Naive thymus-derived CD8-positive, alpha-beta T cell (primary cell): ENCODE results near the gene GPRIN1. TPM values are rescaled to one million over a fixed set of nuclear protein-coding genes. Genes with fewer than 3 reads are reported as not detected.
A peak's percentile ranks its signal among the peaks of the same experiment; 100 is the strongest.
"Not testable (repeated sequence)": the region's sequence is repeated elsewhere in the genome, so short reads cannot be mapped to it uniquely, and the experiment has no call there.

ENCODE experiments used
- ATAC-seq, 2 donors: fragments of 150-1000 bp; cut with Tn5 transposase in 1 of 2; sonication (Bioruptor Pico), chemical (Tn5 transposase) in 1 of 2; 1 replicate in 1 of 2; 2 replicates in 1 of 2; pipeline ENCODE4 v1.10.0; 2021; ENCODE audit warnings: mild to moderate bottlenecking in 2 of 2, moderate library complexity in 2 of 2
- POLR2A ChIA-PET: fragments of 350-600 bp; sonication (Branson Sonifier 250); formaldehyde crosslinking; loops from one replicate; lab custom pipeline; 2021; ENCODE audit warnings: antibody characterized with exemption; lab: Charles Lee
- DNase-seq, 10 donors: peaks; one replicate each; pipeline versions ENCODE4 v3.0.0 to v3.0.0-alpha.2; 2020 to 2022
- H3K27ac Mint-ChIP-seq, 10 donors: one replicate each; pipeline ENCODE4 v1.8.0; 2020 to 2022; ENCODE audit warnings: mild to moderate bottlenecking in 10 of 10, mixed read lengths in 10 of 10, moderate library complexity in 4 of 10, inconsistent platforms in 1 of 10
- H3K27me3 Mint-ChIP-seq, 5 donors: one replicate each; pipeline ENCODE4 v1.8.0; 2021 to 2022; ENCODE audit warnings: mixed read lengths in 5 of 5
- H3K36me3 Mint-ChIP-seq, 3 donors: one replicate each; pipeline ENCODE4 v1.8.0; 2020 to 2022; ENCODE audit warnings: mixed read lengths in 3 of 3, mild to moderate bottlenecking in 2 of 3, inconsistent platforms in 1 of 3
- H3K4me1 Mint-ChIP-seq, 4 donors: one replicate each; pipeline ENCODE4 v1.8.0; 2021 to 2022; ENCODE audit warnings: mixed read lengths in 4 of 4
- H3K4me3 Mint-ChIP-seq, 10 donors: one replicate each; pipeline ENCODE4 v1.8.0; 2020 to 2022; ENCODE audit warnings: mild to moderate bottlenecking in 10 of 10, mixed read lengths in 10 of 10, moderate library complexity in 6 of 10, inconsistent platforms in 1 of 10
- H3K9me3 Mint-ChIP-seq, 9 donors: one replicate each; pipeline ENCODE4 v1.8.0; 2020 to 2022; ENCODE audit warnings: mixed read lengths in 9 of 9, mild to moderate bottlenecking in 3 of 9, inconsistent platforms in 1 of 9, moderate library complexity in 1 of 9
- polyA plus RNA-seq, 3 donors: library from polyadenylated mRNA; unstranded; fragments of 300-500 nt; fragmentation: Illumina TruSeq; gene quantifications; one replicate each; pipeline ENCODE4 v1.2.3, GENCODE V29; 2021
- total RNA-seq, 8 experiments: library from RNA in 2 of 8; stranded (reverse) in 2 of 8; gene quantifications; one replicate each; pipeline ENCODE4 v1.2.3 and lab custom pipeline; 2021 to 2026

The GPRIN1 gene
- total and polyA plus RNA-seq, 5 experiments from 2014 or later: 0.06 to 0.27 (median 0.11) TPM; not detected in 2

DNA sequence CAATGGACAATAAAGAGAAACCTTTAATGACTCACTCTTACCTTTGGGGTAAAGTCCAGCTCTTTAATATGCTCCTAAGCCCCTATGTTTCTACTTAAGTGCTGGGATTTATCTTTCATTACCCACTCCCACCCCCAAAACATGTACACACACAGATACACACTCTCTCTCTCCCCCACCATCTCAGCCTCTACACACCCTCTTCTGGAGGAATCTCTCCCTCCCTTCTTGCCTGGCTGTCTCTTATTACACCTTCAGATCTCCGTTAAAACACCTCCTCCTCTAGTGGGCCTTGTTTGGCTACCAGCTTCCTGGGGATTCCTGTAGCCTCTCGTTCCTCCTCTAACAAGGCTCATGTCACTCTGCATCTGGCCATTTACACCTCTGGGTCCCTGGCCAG is 6.9 kb downstream of the GPRIN1 start:
- Mint-ChIP-seq H3K27ac (no peak overlapping the region), H3K4me1 (peaks cover 0 to 4% (median 0%) of the 10 kb centered on the region in 4 donors), H3K9me3 (no peaks in the 10 kb centered on the region), H3K36me3 (no peaks in the 10 kb centered on the region), H3K4me3 (no peak overlapping the region), H3K27me3 (peaks cover 0 to 5% (median 0%) of the 10 kb centered on the region in 5 donors)
- no peak for ATAC-seq
- no peak for DNase-seq
- POLR2A ChIA-PET: no interaction called here

- Mint-ChIP-seq H3K36me3 (no peaks in the 10 kb centered on the region), H3K27me3 (peaks cover 0 to 5% (median 0%) of the 10 kb centered on the region in 5 donors), H3K27ac (no peak overlapping the region), H3K4me1 (peaks cover 0 to 4% (median 0%) of the 10 kb centered on the region in 4 donors), H3K9me3 (no peaks in the 10 kb centered on the region), H3K4me3 (no peak overlapping the region)
- ATAC-seq (no peak), DNase-seq (no peak)
- POLR2A ChIA-PET: no interaction called here
Measured at GRCh38 chr5:176601901-176602482, 8.0 kb downstream of the GPRIN1 start.

- DNase-seq, H3K27me3 Mint-ChIP-seq, H3K36me3 Mint-ChIP-seq, H3K4me3 Mint-ChIP-seq, H3K27ac Mint-ChIP-seq, H3K9me3 Mint-ChIP-seq, H3K4me1 Mint-ChIP-seq, ATAC-seq, POLR2A ChIA-PET: not testable (repeated sequence)
Measured at GRCh38 chr5:176599749-176600430, 10.1 kb downstream of the GPRIN1 start.

DNA sequence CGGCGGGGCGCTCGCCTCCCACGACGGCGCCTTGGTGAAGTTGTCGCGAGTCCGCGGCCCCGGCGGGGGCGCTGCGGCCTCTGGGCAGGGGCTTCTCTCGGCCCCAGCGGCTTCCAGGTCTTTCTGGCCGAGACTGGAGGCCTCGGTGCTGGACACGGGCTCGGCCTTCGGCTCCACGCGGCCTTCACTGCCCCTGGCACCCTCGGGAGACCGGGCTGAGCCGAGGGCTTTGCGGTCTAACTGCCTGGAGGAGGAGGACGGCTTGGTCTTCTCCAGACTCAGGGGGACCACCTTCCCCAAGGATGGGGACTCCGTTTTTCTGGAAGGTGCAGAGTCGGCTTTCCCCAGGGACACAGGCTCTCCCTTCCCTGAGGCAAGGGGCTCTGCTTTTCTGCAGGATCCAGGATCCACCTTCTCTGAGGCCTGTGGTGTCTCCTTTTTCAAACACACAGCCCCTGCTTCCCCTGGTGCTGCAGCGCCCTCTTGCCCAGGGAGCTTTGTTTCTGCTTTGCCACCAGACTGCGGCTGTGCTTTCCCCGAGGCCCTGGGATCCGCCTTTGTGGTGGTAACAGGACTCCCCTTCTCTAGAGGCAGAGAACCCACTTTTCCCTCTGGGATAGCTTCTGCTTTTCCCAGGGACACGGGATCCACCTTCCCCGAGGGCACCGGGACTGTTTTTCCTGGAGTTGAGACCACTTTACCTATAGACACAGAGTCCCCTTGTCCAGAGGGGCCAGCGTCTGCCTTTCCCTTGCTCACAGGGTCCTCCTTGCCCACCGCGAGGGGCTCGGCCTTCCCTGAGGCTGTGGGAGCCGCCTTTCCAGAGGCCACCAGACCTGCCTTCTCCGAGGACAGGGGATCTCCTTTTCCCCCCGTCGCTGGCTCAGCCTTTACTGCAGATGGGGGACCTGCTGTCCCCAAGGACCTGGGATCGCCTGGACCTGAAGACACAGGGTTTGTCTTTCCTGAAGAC is 12.3 kb downstream of the GPRIN1 start:
- Mint-ChIP-seq H3K9me3 (no peaks in the 10 kb centered on the region), H3K36me3 (no peaks in the 10 kb centered on the region), H3K27ac (no peak overlapping the region), H3K4me1 (peaks cover 8 to 9% (median 8%) of the 10 kb centered on the region in 4 donors), H3K27me3 (peaks cover 0 to 4% (median 0%) of the 10 kb centered on the region in 5 donors), H3K4me3 (peak overlapping the region in 9 of 10 donors; percentile 14 to 77 (median 48))
- DNase-seq (peak in 1 of 10 donors; percentile 22), ATAC-seq (no peak)
- POLR2A ChIA-PET: interaction anchor here (1.2 to 1.9 kb wide), 5 partner anchors 55 to 182 kb away, joined by 3 to 6 read pairs (median 5); partner anchors contain the start of genes CLTB, FAF2 and RNF44

DNA sequence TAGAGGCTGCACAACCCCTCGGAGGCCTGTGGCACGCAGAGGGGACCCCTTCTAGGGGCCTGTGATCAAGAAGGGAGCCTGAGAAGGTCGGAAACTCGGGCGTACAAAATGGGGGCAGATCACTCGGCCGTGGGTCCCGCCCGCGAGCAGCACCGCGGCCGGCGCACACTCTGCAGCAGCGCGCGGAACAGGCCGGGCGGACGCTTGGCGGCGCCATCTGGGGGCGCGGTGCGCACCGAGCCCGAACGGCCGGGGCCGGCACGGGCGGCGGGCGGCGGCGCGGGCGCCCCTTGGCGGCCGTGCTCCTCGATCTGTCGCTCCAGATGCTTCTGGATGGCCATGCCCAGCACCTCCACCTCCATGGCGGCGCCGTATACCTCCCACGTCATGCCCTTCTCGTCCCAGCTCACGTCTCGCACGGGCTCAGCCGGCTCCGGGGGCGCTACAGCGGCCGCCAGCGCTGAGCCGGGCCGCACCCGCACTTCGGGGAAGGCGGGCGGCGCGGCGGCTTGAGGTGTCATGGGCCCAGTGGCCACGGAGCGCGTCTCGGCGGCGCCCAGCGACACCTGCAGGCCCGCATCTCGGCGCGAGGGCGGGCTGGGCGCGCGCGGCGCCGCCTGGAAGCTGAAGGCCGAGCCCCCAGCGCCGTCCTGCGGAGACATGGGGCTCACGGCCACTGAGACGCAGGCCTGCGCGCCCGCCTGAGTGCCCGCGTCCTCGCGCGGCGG is 13.1 kb downstream of the GPRIN1 start:
- no peaks in the 10 kb centered on the region for H3K9me3 Mint-ChIP-seq
- POLR2A ChIA-PET: interaction anchor here (0.8 to 1.9 kb wide), 6 partner anchors 54 to 181 kb away, joined by 3 to 6 read pairs (median 5); partner anchors contain the start of genes CLTB, FAF2 and RNF44
- peak; percentile 56 to 80 (median 68) for DNase-seq
- peaks cover 5 to 9% (median 8%) of the 10 kb centered on the region in 4 donors for H3K4me1 Mint-ChIP-seq
- H3K27me3 Mint-ChIP-seq: peaks cover 0 to 4% (median 0%) of the 10 kb centered on the region in 5 donors
- H3K4me3 Mint-ChIP-seq: peak overlapping the region; percentile 64 to 85 (median 80)
- no peaks in the 10 kb centered on the region for H3K36me3 Mint-ChIP-seq
- peak; percentile 85 to 91 for ATAC-seq
- peak overlapping the region in 2 of 10 donors; percentile 67 to 78 for H3K27ac Mint-ChIP-seq

DNA sequence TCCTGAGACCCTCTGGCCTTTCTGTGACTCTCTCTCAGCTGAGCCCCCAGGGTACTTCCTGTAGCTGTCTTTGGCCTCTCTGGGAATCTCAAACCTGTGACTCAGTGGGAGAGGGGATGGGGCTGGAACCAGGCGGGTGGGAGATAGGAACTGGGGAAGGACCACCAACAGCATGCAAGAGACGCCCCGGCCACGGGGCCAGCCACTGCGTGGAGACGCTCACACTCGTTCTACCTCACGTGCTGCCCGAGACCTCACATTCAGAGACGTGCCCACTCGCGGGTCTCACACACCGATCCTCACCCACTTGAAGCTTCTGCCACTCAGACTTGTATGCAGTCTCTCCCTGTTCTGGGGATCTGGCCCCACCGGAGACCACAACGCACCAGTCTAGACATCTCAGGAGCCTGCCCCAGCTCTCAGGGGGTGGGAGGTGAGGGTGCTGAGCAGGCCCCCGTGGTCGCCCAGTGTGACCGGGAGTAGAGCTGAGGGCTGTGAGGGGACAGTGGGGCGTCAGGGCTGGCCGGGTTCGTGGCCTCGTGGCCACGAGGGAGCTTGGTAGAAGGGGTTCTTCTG is 13.8 kb downstream of the GPRIN1 start:
- H3K4me3 Mint-ChIP-seq: peak overlapping the region; percentile 64 to 85 (median 80)
- ATAC-seq: no peak
- no peaks in the 10 kb centered on the region for H3K9me3 Mint-ChIP-seq
- H3K27ac Mint-ChIP-seq: peak overlapping the region in 3 of 10 donors; percentile 17 to 78 (median 67)
- POLR2A ChIA-PET: interaction anchor here (0.8 to 1.9 kb wide), 5 partner anchors 54 to 180 kb away, joined by 3 to 6 read pairs (median 5); partner anchors contain the start of genes CLTB, FAF2 and RNF44
- DNase-seq: no peak
- H3K4me1 Mint-ChIP-seq: peaks cover 5 to 9% (median 8%) of the 10 kb centered on the region in 4 donors
- no peaks in the 10 kb centered on the region for H3K36me3 Mint-ChIP-seq
- H3K27me3 Mint-ChIP-seq: peaks cover 0 to 4% (median 0%) of the 10 kb centered on the region in 5 donors

DNA sequence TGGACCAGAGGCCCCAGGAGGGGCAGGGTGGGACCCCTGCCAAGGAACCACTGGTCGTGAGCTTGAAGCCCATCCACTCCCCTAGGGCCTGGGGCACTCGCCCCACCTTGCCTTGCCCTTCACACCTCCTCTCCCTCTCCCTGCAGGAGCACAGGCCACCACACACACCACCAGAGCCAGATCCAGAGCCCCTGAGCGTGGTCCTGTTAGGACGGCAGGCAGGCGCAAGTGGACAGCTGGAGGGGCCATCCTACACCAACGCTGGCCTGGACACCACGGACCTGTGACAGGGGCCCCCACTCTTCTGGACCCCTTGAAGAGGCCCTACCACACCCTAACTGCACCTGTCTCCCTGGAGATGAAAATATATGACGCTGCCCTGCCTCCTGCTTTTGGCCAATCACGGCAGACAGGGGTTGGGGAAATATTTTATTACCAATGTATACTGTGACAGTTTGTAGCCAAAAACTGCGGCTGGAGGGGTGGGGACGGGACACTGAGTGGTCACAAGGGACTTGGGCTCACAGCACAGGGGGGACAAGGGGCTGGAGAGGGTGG is 14.5 kb downstream of the GPRIN1 start:
- peaks cover 5 to 9% (median 8%) of the 10 kb centered on the region in 4 donors for H3K4me1 Mint-ChIP-seq
- no peaks in the 10 kb centered on the region for H3K9me3 Mint-ChIP-seq
- H3K27me3 Mint-ChIP-seq: peaks cover 0 to 4% (median 0%) of the 10 kb centered on the region in 5 donors
- H3K36me3 Mint-ChIP-seq: no peaks in the 10 kb centered on the region
- no peak overlapping the region for H3K27ac Mint-ChIP-seq
- DNase-seq: no peak
- ATAC-seq: no peak
- POLR2A ChIA-PET: no interaction called here
- peak overlapping the region in 1 of 10 donors; percentile 77 for H3K4me3 Mint-ChIP-seq

DNA sequence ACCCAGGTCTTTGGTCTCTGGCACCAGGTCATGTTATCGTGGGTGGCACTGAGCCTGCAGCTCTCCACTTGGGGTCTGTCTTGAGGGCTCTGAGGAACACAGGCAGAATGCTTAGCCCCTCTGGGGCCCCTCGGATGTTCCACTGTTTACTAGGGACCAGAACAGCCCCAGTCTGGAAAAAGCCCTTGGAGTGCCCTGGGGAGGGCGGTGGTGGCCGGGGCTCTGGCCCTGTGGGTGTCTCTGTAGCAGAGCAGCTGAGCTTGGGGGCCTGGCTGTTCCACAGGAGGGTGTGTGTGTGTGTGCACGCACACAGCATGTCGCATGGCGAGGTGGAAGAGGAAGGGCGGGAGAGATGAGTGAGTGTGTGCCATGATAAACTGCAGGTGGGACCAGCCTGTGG is 15.4 kb downstream of the GPRIN1 start:
- H3K36me3 Mint-ChIP-seq: no peaks in the 10 kb centered on the region
- peaks cover 5 to 9% (median 8%) of the 10 kb centered on the region in 4 donors for H3K4me1 Mint-ChIP-seq
- ATAC-seq (no peak), DNase-seq (no peak)
- peaks cover 0 to 4% (median 0%) of the 10 kb centered on the region in 5 donors for H3K27me3 Mint-ChIP-seq
- H3K4me3 Mint-ChIP-seq: peak overlapping the region in 5 of 10 donors; percentile 28 to 51 (median 41)
- POLR2A ChIA-PET: no interaction called here
- no peak overlapping the region for H3K27ac Mint-ChIP-seq
- H3K9me3 Mint-ChIP-seq: no peaks in the 10 kb centered on the region

DNA sequence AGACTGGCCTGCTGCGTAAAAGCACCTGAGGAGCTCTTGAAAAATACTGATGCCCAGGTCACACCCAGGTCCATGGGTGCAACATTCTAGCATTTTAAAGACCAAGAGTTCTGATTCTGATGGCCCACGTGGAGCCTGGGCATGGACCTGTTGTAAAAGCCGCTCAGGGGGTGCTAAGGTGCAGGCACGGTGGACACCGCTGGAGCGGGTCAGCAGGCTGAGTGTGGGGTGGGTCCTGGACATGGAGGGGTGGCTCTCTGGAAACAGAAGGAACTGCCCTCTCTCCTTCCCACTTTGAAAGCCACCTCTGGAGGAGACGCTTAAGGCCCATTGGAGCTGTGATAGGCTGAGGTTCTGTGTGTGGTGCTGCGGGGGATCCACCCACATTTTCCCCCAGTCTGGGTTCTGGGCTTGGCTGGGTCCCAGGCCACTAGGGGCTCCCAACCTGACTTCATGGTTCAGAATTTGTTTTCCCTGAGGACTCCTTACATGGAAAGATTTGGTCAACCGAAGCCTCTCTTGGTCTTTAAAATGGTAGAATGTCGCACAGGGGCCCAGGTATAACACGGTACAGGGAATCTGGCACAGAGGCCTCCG is 16.6 kb downstream of the GPRIN1 start:
- no peaks in the 10 kb centered on the region for H3K36me3 Mint-ChIP-seq
- no peak for ATAC-seq
- DNase-seq: no peak
- peaks cover 5 to 9% (median 8%) of the 10 kb centered on the region in 4 donors for H3K4me1 Mint-ChIP-seq
- no peaks in the 10 kb centered on the region for H3K9me3 Mint-ChIP-seq
- H3K27me3 Mint-ChIP-seq: peaks cover 0 to 4% (median 0%) of the 10 kb centered on the region in 5 donors
- no peak overlapping the region for H3K4me3 Mint-ChIP-seq
- H3K27ac Mint-ChIP-seq: no peak overlapping the region
- POLR2A ChIA-PET: no interaction called here

DNA sequence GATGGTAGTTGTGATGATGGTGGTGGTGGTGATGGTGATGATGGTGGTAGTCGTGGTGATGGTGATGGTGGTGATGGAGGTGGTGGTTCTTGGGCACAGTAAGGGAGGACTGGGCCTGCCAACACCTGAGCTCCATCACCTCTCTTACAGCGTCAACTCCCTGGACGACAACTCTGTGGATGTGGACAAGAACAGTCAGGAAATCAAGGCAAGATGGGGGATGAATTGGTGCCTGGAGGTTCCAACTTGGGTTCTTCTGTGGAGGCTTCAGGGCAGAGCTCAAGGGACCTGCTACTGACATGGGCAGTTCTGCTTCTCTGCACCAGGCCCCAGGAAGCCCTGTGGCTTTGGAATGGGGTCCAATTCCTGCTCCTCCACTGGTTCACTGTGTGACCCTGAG is 17.4 kb downstream of the GPRIN1 start:
- no peaks in the 10 kb centered on the region for H3K36me3 Mint-ChIP-seq
- peaks cover 5 to 9% (median 8%) of the 10 kb centered on the region in 4 donors for H3K4me1 Mint-ChIP-seq
- H3K9me3 Mint-ChIP-seq: no peaks in the 10 kb centered on the region
- no peak overlapping the region for H3K4me3 Mint-ChIP-seq
- POLR2A ChIA-PET: no interaction called here
- peaks cover 0 to 6% (median 0%) of the 10 kb centered on the region in 5 donors for H3K27me3 Mint-ChIP-seq
- DNase-seq (no peak), ATAC-seq (no peak)
- no peak overlapping the region for H3K27ac Mint-ChIP-seq

- POLR2A ChIA-PET, H3K27ac Mint-ChIP-seq, ATAC-seq: not testable (repeated sequence)
Measured at GRCh38 chr5:176591667-176592066, 18.3 kb downstream of the GPRIN1 start.

More at GRCh38 chr5:176591667-176592066, 18.3 kb downstream of the GPRIN1 start:
- not testable (repeated sequence) for H3K9me3 Mint-ChIP-seq, H3K4me1 Mint-ChIP-seq, DNase-seq, H3K27me3 Mint-ChIP-seq, H3K4me3 Mint-ChIP-seq, H3K36me3 Mint-ChIP-seq
